OCI-LY3 (cell line): ENCODE data around the gene TMEM132A.

Experiments
- CTCF ChIP-seq: fragments of 200-600, 300-600 bp; sonication (generic); IDR thresholded peaks from 2 replicates; pipeline ENCODE4 v1.5.1; 2014; ENCODE audit warnings: antibody characterized with exemption, low read length, low read depth
- EZH2phosphoT487 ChIP-seq: fragments of 200-600 bp; shearing (Covaris generic); IDR thresholded peaks from 2 replicates; pipeline ENCODE4 v1.6.1; 2018; ENCODE audit warnings: antibody characterized with exemption, mixed run types, low read depth

- TF ChIP-seq CTCF: no peak
- TF ChIP-seq EZH2phosphoT487: no peak
These were observed 17.9 kb upstream of the TMEM132A start, which contains the start of gene PRPF19 for GRCh38 chr11:60906132-60906972.
